Upper lobe of right lung (tissue), 1 donor: ENCODE measurements around the gene EMCN. TPM values are rescaled to one million over a fixed set of nuclear protein-coding genes. Genes with fewer than 3 reads are reported as not detected.
A peak's percentile ranks its signal among the peaks of the same experiment; 100 is the strongest.

Experiments used
- ATAC-seq: fragments of 200-7000 bp; cut with Tn5 transposase; one replicate; pipeline ENCODE4 v1.9.1; 2020; ENCODE audit warnings: mild to moderate bottlenecking, moderate library complexity
- DNase-seq: peaks from one replicate; pipeline ENCODE4 v3.0.0-alpha.2; 2020
- H3K27ac ChIP-seq: fragments of 200-600 bp; one replicate; pipeline ENCODE4 v1.8.0; 2022
- H3K27me3 ChIP-seq: fragments of 200-600 bp; one replicate; pipeline ENCODE4 v1.8.0; 2022; ENCODE audit warnings: mild to moderate bottlenecking
- H3K36me3 ChIP-seq: fragments of 200-600 bp; one replicate; pipeline ENCODE4 v1.8.0; 2022
- H3K4me1 ChIP-seq: fragments of 200-600 bp; one replicate; pipeline ENCODE4 v1.8.0; 2022
- H3K4me3 ChIP-seq: fragments of 200-600 bp; one replicate; pipeline ENCODE4 v1.8.0; 2022; ENCODE audit warnings: mild to moderate bottlenecking
- H3K9me3 ChIP-seq: fragments of 200-600 bp; one replicate; pipeline ENCODE4 v1.8.0; 2022
- intact Hi-C: fragments of 100-400 bp; cut with DNase I; formaldehyde crosslinking; loops from one replicate; pipeline ENCODE4 v1.11.0; 2022
- total RNA-seq: library from RNA; stranded (reverse); fragmentation: NEBNext Ultra II Directional; extraction: Animal tissue kit (Norgen Biotek cat#: 25700); gene quantifications from one replicate; pipeline ENCODE4 v1.2.1, GENCODE V29; 2021
- TF ChIP-seq, protein P1 (sequence below): fragments of 200-600 bp; IDR thresholded peaks from one replicate; pipeline ENCODE4 v1.8.0; 2022; ENCODE audit warnings: antibody characterized with exemption
- donor health status: DM: no; HTN: yes; CAD: no; lungs with severe emphysema.

EMCN gene
- total RNA-seq, 1 donor from 2014 or later = 35.9 TPM

DNA sequence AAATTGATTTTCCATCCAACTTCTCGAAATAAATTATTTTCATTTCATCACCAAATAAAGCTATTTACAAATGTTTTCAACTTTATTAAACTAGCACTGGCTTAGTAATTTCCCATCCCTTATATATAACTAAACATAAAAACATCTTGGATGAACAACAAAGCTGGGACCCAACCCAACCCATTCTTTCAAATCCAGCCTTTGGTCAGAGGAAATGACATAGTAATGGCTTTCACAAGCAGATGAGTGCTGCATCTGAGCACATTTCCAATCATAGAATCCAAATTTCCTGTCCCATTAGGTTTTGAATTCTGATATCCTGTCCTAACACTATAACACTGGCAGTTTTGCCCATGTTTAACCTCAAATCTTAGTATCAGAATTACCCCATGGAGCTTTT, 7.9 kb upstream of the EMCN start:
- no peaks in the 10 kb centered on the region for H3K9me3 ChIP-seq
- intact Hi-C loops = no loop called here
- H3K27ac ChIP-seq = no peak overlapping the region
- TF ChIP-seq, protein P1, sequence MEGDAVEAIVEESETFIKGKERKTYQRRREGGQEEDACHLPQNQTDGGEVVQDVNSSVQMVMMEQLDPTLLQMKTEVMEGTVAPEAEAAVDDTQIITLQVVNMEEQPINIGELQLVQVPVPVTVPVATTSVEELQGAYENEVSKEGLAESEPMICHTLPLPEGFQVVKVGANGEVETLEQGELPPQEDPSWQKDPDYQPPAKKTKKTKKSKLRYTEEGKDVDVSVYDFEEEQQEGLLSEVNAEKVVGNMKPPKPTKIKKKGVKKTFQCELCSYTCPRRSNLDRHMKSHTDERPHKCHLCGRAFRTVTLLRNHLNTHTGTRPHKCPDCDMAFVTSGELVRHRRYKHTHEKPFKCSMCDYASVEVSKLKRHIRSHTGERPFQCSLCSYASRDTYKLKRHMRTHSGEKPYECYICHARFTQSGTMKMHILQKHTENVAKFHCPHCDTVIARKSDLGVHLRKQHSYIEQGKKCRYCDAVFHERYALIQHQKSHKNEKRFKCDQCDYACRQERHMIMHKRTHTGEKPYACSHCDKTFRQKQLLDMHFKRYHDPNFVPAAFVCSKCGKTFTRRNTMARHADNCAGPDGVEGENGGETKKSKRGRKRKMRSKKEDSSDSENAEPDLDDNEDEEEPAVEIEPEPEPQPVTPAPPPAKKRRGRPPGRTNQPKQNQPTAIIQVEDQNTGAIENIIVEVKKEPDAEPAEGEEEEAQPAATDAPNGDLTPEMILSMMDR = no peak
- no peaks in the 10 kb centered on the region for H3K36me3 ChIP-seq
- DNase-seq (no peak), ATAC-seq (no peak)
- no peaks in the 10 kb centered on the region for H3K27me3 ChIP-seq
- H3K4me1 ChIP-seq = no peaks in the 10 kb centered on the region
- H3K4me3 ChIP-seq = no peak overlapping the region

DNA sequence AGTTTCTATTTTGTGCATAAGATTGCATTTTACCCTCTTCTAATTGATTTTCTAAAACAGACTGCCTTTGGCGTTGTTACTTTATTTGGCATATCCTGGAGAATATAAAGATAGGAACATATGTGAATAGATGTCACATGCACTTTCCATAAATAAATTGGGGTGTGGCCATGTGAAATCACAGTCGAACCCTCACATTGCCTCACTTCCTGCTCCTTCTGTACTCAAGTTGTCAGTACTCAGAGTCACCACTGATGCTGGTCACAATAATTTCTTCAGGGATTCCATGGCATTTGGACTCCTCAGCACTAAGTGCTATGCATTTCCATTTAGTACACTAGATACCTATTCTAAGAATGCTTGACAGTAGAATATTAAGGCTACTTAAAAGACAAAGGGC, 1.4 kb upstream of the EMCN start:
- Histone ChIP-seq H3K27ac (no peak overlapping the region), H3K4me1 (no peaks in the 10 kb centered on the region), H3K27me3 (no peaks in the 10 kb centered on the region), H3K9me3 (no peaks in the 10 kb centered on the region), H3K4me3 (no peak overlapping the region), H3K36me3 (no peaks in the 10 kb centered on the region)
- intact Hi-C loops = no loop called here
- no peak for ATAC-seq
- no peak for DNase-seq
- TF ChIP-seq, protein P1 = no peak

DNA sequence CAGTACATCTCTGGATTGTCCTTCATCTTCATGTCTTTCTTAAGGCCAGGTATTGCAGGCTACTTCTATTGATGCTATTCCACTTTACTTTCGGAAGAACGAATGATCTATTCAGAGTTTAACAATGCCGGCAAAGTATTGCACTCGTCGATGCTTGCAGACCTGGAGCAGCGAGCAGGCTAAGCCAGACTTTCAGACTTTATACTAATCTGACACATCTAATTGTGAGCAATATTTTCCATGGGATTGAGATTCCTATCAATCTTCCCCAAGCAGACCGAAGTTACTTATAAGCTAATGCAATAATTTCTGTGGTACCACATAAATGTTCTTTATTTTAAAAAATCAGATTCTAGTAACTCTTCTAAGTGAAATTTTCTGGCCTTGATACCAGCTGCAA, 1.6 kb downstream of the EMCN start:
- DNase-seq (no peak), ATAC-seq (no peak)
- Histone ChIP-seq H3K27me3 (no peaks in the 10 kb centered on the region), H3K4me1 (no peaks in the 10 kb centered on the region), H3K4me3 (peak overlapping the region; percentile 34), H3K9me3 (no peaks in the 10 kb centered on the region), H3K27ac (peak overlapping the region; percentile 38), H3K36me3 (no peaks in the 10 kb centered on the region)
- intact Hi-C loops = no loop called here
- TF ChIP-seq, protein P1 = no peak

DNA sequence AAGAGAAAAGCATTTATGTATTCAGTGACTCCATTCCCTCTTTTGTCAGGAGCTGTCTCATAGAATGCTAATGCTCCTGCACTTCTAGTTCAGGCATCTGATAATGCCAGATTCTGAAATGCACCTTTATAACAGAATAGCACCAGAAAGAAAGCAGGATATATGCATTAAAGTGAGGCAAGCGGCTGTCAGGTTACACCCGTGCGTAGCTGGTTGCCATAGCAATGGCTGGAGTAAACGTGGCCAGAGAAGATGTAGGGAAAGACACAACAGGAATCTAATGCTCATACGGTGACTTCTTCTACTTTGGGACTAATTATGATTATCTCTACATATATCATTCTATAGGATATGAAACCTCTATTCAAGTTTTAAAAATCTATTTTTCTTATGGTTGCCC, 5.9 kb downstream of the EMCN start:
- Histone ChIP-seq H3K27me3 (no peaks in the 10 kb centered on the region), H3K36me3 (no peaks in the 10 kb centered on the region), H3K27ac (no peak overlapping the region), H3K9me3 (no peaks in the 10 kb centered on the region), H3K4me3 (no peak overlapping the region), H3K4me1 (no peaks in the 10 kb centered on the region)
- DNase-seq = no peak
- TF ChIP-seq, protein P1 = no peak
- intact Hi-C loops = no loop called here
- ATAC-seq = no peak

DNA sequence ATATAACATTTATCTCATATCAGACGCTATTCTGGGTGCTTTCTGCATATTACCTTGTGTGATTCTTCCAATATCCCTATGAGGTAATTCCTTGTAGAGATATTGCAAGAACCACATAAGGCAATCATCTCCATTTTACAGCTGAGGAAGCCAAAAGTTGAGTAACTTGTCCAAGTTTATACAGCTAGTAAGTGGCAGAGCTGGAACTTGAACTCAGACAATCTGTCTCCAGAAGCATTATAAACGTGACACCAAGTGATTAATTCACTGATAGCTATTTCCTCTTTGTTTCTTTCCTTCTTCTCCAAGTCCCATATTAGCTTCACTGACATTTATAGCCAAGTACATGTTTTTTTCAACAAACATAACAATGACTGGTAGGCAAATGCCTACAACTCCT, 7.3 kb downstream of the EMCN start:
- Histone ChIP-seq H3K27me3 (no peaks in the 10 kb centered on the region), H3K4me3 (no peak overlapping the region), H3K36me3 (no peaks in the 10 kb centered on the region), H3K9me3 (no peaks in the 10 kb centered on the region), H3K27ac (no peak overlapping the region), H3K4me1 (no peaks in the 10 kb centered on the region)
- intact Hi-C loops = no loop called here
- ATAC-seq = no peak
- TF ChIP-seq, protein P1 = no peak
- DNase-seq = no peak

DNA sequence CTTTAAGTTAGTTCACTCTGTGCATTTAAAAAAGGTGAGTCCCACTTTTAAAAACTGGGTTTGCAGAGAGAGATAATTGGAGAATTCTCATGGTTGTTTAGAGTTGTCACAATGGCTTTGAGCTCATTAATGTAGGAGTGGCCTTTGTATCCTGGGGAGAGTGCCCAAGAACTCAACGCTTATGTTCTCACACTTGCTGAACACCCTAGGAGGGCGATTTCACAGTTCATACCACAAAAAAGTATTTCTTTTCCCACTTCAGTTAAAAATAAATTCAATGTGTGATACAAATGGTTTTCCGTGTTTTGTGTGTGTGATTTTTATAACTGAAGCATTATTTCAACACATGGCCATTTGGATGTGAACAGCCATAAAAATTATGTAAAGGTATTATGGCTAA, 8.4 kb downstream of the EMCN start:
- H3K27ac ChIP-seq = no peak overlapping the region
- TF ChIP-seq, protein P1 = no peak
- H3K9me3 ChIP-seq = no peaks in the 10 kb centered on the region
- H3K4me1 ChIP-seq = no peaks in the 10 kb centered on the region
- no peaks in the 10 kb centered on the region for H3K27me3 ChIP-seq
- ATAC-seq (no peak), DNase-seq (no peak)
- intact Hi-C loops = no loop called here
- no peak overlapping the region for H3K4me3 ChIP-seq
- no peaks in the 10 kb centered on the region for H3K36me3 ChIP-seq
